ENCODE measurements around the gene CAVIN3.

Gene CAVIN3
- 0 to 0.49 (median 0) reads per million in 4 experiments for total RNA-seq

- no peak for DNase-seq
Observed at GRCh38 chr11:6320411-6321155, at the start of gene CAVIN3. CAVIN3 (minus strand) TSS chr11:6320501; CDS start chr11:6320476, 25 bp downstream.

GRCh38 chr11:6365659-6366058, 45.4 kb upstream of the CAVIN3 start:
- no peak for DNase-seq

- DNase-seq: peak; percentile 38
Observed at GRCh38 chr11:6362873-6363678, 42.8 kb upstream of the CAVIN3 start.

- no peak for DNase-seq
Observed at GRCh38 chr11:6362185-6362872, 42.0 kb upstream of the CAVIN3 start.

- DNase-seq: no peak
Observed at GRCh38 chr11:6360183-6360582, 39.9 kb upstream of the CAVIN3 start.

GRCh38 chr11:6357222-6357621, 36.9 kb upstream of the CAVIN3 start:
- DNase-seq: no peak

GRCh38 chr11:6356503-6357055, 36.3 kb upstream of the CAVIN3 start:
- DNase-seq: no peak

GRCh38 chr11:6354651-6355485, 34.6 kb upstream of the CAVIN3 start:
- DNase-seq: no peak

GRCh38 chr11:6353367-6353987, 33.2 kb upstream of the CAVIN3 start:
- peak; percentile 32 for DNase-seq

- no peak for DNase-seq
Observed at GRCh38 chr11:6351782-6352382, 31.6 kb upstream of the CAVIN3 start.

- DNase-seq: no peak
Observed at GRCh38 chr11:6350486-6350885, 30.2 kb upstream of the CAVIN3 start.

- DNase-seq: no peak
Observed at GRCh38 chr11:6350043-6350442, 29.7 kb upstream of the CAVIN3 start.

- DNase-seq: no peak
Observed at GRCh38 chr11:6345366-6345765, 25.1 kb upstream of the CAVIN3 start.

GRCh38 chr11:6336293-6336692, 16.0 kb upstream of the CAVIN3 start:
- no peak for DNase-seq

- no peak for DNase-seq
Observed at GRCh38 chr11:6334806-6335205, 14.5 kb upstream of the CAVIN3 start.

GRCh38 chr11:6333095-6333494, 12.8 kb upstream of the CAVIN3 start:
- no peak for DNase-seq

GRCh38 chr11:6332066-6332465, 11.8 kb upstream of the CAVIN3 start:
- no peak for DNase-seq

GRCh38 chr11:6328321-6328720, 8.0 kb upstream of the CAVIN3 start:
- no peak for DNase-seq

- DNase-seq: no peak
Observed at GRCh38 chr11:6327806-6328205, 7.5 kb upstream of the CAVIN3 start.

- no peak for DNase-seq
Observed at GRCh38 chr11:6326985-6327384, 6.7 kb upstream of the CAVIN3 start.

- DNase-seq: no peak
Observed at GRCh38 chr11:6326303-6326702, 6.0 kb upstream of the CAVIN3 start.

Data from effector CD8-positive, alpha-beta T cell (primary cell).